Pons (tissue), 1 donor: Measurements from ENCODE around the gene EPB41L4B.
"Not testable (repeated sequence)": the region's sequence is repeated elsewhere in the genome, so short reads cannot be mapped to it uniquely, and the experiment has no call there.

Source experiments
- DNase-seq: peaks from one replicate; pipeline ENCODE4 v3.0.0-alpha.2; 2016; ENCODE audit warnings: low spot score

Gene EPB41L4B

DNA sequence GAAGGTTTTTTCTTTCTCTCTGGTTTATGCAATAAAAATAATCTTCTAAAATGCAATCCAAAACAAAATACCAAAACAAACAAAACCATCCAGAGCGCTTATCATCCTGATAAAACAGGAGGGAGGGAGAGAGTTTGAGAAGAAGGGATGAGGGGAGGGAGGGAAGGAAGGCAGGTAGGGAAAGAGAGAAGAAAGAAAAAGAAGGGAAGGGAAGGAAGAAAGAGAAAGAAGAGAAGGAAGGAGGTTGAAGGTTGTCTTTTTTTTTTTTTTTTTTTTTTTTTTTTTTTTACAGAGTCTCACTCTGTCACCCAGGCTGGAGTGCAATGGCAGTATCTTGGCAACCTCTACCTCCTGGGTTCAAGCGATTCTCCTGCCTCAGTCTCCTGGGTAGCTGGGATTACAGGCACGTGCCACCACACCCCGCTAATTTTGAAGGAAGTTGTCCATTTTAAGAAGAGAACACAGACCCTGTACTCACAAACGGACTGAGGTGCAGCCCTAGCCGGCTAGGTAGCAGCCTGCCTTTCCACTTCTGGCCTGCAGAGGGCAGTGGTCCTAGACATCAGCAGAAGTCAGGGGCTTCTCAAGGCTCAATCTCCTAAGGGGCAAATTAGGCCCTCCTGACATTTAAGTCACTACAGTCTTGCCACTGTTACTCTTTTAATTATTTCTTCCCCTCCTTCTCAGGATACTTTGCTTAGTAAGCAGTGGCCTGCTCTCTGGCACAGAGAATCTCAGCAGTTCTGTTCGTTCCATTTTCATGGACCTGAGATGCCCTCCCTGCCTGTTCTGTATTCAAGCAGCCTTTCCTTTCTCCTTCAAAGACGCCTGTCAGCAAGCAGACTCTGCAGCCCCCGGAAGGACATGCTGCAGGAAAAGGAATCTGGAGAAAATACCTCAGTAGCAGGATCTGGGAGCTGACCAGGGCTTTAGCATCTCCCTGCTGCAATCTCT, 76.4 kb downstream of the EPB41L4B start:
- DNase-seq, result peak; percentile 58

DNA sequence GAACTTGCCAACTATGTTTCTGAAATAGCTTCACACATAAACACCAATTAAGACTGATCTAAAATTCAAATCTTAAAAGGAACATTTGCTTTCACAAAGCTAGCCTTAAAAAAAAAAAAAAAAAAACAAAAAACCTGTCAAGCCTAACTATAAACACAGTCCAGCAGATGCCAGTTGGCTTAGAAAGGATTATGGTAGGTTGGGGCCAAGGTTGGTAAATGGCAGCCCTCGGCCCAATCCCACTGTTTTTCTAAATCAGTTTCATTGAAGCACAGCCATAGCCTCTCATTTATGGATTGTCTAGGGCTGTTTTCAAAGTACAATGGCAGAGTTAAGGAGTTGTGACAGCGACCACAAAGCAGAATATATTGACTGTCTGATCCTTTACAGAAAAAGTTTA, 78.1 kb downstream of the EPB41L4B start:
- DNase-seq, result no peak

DNA sequence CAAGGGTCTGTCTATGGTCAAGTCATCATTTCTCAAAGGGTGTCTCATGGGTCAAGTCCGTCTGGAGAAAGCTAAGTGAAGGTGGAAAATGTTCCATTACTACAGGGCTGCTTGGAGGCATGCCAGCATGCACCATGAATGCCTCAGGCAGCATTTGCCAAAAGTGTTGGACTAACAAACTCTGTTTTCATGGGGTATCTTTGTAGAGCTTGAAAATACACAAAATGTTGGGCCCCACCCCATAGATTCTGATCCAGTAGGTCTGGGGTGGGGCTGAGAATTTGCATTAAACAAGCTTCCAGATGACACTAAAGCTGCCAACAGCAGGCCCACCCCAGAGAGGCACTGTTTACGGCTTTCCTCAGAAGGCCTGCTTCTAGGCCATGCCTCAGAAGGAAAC, 78.8 kb downstream of the EPB41L4B start:
- no peak for DNase-seq

DNA sequence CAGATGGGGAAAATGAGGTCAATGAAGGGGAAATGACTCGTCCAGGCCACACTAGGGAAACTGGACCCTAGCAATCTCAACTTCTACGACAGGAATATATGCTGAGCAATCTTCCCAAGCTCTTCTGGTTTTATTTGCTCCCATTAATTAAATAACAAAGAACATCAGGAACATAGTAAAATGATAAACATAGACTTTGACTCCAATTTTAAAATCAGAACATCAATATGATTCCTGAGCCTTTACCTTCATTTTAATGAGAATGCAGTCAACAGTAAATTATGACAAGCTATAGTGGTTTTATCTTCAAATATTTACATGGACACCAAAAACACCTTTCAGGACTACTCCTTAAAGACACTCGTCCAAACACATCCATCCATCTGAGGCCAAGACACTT, 79.7 kb downstream of the EPB41L4B start:
- no peak for DNase-seq

DNA sequence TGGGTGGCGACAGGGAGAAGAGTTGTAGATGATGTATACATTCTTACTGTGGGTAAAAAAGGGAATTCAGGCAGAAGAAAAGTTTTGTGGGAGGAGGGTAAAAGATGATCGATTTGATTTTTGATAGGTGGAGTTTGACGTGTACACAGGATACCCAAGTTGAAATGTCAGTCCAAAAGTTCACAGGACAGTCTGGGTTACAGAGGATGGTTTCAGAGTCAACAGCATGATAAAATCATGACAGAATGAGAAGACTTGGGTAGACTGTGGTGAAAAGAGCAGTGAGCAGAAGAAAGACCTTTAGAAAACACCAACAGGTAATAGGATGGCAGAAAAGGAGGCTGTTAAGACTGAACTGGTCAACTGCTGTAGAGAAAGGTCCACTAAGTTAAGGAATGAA, 81.6 kb downstream of the EPB41L4B start:
- no peak for DNase-seq

DNA sequence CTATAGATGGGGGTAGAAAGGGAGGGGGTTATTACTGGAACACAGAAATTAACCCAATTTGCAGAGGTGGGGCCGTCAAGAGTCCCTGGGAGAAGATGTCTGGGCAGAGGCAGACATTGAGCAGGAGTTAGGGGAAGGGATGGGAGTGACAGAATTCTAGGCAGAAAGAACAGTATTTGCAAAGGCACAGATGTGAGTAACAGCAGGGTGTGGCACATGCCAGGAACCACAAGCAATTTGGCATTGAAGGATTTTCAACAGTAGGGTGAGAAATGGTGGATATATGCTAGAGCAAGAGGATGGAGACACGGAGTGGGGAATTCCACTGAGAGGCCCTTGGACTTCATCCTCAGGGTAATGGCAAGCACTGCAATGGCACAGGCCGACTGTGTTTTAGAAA, 82.2 kb downstream of the EPB41L4B start:
- no peak for DNase-seq

DNA sequence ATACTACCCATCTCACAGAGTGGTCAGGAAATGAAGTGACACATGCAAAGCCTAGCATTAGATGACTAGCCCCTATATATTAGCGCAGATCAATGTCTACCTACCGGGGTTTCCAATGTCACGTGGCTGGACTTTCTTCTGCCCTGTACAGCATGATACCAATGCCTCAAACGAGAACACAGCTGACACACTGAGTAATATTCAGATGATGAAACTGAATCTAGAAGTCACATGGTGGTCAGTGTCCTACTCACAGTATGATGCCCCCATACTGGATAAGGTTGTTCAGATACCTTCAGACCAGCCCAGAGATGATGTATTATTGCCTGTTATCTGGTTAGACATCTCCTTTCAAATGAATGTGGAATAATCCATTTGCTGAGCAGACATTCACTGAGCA, 82.7 kb downstream of the EPB41L4B start:
- no peak for DNase-seq

DNA sequence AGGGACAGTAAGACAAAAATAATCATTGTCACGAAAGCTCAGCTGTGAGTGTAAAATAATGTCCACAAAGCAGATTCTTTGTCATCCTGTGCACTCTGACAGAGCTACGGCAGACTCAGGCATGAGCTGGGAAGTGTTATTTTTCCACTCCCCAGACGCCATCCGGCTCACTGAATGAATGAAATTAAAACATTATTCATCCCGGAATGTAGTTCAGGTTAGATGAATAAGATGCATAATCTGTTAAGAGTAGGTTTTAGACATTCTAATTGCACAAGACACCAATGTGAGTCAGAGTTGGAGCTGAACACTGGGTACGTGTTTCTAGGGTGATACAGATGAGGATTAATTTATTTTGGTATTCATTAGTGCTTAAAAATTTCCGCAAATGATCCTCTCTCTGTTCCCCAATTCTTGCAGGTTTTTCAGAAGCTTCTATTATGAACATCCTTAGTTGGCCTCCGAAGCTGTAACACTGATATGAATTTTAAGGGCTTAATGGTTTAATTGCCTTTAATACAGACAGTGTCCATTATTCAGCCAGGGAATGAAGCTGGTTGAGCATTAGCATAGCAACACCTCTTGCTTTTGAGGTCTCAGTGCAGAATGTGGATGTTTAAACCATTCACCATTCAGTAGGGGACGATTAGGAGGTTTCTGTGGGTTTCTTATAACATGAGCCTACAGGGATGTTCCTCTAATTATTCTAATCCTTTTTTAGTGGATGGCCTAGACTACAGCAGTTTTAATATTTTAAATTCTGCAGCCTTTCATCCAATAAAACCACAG, 88.2 kb downstream of the EPB41L4B start:
- no peak for DNase-seq

DNA sequence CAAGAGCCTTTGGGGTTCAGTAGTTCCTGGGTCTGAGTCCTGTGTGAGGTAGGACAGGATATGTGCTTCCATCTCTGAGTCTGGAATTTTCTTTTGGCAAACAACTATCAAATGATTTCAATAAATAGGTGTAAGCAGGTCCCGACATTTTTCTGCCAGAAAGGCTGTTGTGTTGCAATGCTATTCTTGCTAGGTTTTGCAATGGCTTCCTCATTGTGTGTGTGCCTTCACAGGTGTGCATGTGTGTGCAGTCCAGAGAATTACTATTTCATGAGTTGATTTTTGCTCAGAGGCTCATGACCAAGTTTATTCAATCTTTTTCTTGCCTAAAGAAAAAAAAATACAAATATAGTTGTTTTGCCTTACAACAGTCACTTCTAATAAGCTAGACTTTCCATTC, 89.3 kb downstream of the EPB41L4B start:
- no peak for DNase-seq

DNA sequence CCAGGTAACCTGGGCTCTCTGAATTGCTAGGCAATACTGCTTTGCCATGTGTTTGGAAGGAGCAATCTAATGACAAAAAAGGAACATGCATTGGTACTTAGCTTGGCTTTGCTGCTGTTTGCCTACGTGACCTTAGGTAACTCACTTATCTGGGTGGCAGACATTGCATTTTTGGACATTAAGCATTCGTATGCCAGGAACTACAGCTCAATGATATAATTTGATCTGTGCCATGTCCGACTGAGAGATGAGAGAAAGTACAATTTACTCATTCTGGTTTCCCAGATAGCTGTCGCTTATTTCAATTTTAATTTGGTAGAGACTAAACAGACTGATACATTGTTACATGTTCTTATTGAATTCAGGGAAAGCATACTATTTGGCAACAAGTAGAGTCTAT, 90.6 kb downstream of the EPB41L4B start:
- no peak for DNase-seq

DNA sequence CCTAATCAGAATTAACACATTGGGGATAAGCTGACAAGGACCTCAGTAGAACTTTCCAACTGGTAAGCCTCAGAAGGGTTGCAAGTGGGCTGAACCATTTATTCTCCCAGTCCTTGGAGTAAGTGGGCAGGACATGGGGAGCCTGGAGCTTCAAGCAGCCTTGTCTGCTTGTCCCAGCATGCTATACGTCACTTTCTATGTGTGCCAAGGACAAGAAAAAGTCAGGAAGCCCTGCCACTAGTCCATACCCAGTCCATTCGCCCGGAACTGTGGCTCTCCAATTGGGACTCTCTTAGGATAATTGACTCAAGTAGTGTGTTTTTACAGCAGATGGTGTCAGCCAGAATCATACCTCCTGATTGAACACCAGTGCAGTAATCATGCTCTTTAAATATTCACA, 91.2 kb downstream of the EPB41L4B start:
- DNase-seq, result no peak

DNA sequence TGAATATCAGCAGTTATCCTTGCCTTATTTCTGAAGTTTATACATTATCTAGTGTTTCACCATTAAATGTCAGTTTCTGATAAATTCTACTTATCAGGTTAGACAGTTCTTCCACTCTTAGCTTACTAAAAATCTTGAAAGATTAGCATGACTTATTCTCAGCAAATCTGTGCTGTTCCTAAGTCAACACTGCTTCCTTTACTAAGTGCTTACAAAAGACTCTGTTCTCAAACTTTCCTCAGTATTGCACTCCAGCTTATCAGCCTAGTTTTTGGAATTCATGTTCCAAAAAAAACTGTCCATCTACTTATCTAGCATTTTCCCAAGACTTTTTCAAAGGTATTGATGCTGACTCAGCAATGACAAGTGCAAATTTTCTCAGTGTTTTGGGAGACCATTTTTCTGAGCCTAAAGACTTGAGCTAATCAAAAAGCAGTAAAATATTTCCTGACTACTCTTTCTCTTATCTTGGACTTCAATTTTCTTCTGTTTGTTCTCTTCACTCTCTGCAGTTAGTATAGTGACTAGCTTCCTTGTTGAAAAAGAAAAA, 92.7 kb downstream of the EPB41L4B start:
- no peak for DNase-seq

DNA sequence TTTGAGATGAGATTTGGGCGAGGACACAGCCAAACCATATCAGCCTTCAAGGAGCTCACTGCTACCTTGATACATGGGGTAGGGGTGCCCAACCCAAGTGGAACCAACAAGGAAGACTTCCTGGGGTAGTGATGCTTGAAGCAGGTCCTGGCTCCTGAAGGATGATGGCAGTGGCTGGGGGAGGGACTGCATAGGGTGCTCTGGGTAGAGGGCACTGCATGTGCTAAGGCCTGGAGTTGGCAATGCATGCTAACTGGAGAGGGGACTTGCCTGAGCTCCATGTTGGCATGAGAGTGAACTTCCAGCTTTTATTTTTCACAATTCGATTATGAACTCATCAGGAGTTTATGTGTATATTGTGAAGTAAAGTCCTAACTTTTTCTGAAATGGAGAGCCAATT, 95.2 kb downstream of the EPB41L4B start:
- no peak for DNase-seq

DNA sequence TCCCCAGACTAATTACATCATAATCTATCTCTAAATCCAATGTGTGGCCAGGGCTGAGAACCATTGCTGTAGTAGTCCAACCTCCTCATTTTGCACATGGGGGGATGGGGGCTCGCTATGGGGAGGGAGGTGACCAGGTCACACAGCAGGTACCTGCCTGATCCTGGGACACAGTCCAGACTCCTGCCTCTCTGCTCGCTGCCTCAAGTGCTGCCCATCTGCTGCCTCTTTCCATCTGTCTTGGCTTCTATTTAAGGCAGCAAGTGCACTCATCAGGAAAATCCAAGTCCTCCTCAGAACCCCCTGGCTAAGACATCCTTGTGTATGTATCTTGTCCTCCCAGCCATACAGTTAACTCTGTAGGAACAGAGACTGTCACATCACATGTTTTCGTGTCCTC, 96.1 kb downstream of the EPB41L4B start:
- peak; percentile 5 for DNase-seq

DNA sequence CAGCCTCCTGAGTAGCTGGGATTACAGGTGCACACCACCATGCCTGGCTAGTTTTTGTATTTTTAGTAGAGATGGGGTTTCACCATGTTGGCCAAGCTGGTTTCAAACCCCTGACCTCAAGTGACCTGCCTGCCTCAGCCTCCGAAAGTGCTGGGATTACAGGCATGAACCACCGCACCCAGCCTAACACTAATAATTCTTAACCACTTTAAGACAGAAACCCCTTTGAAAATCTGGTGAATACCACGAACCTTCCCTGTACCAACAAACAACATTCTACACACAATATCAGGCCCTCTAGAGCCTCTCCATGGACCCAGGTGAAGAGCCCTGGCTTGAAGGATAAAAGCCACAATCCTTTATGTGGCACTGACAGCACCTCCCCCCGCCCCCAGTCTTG, 102.6 kb downstream of the EPB41L4B start:
- not testable (repeated sequence) for DNase-seq

DNA sequence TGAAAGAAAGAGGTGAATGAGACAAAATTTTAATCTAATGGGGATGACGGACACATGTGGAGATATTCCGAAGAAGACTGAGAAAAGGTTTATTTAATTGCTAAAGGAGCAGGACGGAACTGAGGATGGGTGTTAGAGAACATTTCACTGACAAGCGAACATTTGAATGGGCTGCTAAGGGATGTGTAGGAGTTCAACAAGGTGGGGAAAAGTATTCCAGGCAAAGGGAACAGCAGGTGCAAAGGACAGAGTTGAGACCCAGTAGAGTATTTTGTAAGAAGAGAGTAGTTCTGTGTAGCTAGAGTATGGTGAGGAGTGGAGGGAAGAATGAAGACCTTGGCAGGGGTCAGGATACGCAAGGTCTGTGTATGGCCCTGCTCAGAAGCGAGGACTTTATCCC, 106.4 kb downstream of the EPB41L4B start:
- no peak for DNase-seq

DNA sequence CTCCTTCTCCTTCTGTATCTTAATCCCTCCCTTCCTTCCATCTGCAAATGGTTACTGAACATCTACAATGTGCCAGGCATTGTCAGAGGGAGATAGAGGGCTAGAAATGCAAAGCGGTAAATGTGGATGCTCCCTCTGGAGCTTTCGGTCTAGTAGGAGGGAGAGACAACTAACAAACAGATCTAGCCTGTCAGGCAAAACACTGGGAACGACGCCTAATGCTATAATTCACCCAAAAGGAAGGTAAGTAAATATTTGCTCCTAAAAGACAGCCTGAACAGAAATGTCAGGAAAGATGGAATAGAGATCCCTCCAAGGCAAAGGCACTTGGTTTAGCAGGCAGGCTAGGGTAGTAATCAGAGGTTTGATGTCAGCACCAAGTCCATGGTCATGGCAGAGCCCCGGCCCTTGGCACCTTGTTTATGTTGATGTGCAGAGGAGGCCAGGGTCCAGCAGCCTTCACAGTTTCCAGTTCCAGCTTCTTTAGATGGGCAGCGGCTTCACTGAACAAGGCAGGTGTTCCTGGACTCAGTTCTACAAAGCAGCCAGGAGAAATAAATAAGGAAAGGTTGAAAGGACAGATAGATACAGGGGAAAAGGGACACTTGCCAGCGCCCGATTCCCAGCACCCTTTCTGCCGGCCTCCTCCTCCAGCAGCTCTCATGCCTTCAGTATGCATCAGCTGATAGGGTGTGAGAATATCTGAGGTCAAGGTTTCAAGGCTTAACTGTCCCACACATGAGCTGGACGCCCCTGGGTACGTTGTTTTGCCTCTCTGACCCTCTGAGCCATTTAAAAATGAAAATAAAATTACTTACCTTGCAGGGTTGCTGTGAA, 107.4 kb downstream of the EPB41L4B start:
- no peak for DNase-seq

DNA sequence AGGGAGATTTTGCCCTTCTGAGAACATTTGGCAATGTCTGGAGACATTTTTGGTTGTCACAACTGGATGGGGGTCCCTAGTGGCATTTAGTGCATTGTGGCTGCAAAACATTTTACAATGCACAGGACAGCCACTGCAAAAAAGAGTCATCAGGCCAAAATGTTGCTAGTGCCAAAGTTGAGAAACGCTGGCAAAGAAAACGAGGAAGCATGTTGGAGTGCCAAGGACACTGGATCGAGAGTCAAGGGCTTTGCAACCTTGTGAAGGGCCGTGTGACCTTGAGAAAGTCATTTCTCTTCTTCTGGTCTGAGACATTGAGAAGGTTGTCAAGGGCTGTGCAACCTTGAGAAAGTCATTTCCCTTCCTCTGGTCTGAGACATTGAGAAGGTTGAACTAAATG, 108.1 kb downstream of the EPB41L4B start:
- DNase-seq, result no peak

DNA sequence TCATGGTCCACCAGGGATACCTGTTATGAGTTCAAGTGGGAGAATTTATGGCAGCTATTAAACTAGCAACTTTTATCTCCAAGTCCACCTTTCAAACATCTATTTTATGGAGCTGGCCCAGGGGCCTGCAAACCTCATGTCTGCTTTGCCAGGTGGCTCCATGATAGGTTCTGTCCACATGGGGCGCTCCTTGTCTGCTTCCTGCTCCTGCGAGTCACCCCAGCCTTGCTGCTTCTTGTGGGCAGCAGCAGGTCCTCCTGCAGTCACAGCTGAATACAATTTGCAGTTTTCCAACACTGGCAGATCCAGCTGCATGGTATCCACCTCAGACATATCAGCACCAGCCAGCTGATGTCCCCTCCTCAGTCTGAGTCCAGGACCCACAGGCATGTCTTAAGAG, 114.2 kb downstream of the EPB41L4B start:
- no peak for DNase-seq

DNA sequence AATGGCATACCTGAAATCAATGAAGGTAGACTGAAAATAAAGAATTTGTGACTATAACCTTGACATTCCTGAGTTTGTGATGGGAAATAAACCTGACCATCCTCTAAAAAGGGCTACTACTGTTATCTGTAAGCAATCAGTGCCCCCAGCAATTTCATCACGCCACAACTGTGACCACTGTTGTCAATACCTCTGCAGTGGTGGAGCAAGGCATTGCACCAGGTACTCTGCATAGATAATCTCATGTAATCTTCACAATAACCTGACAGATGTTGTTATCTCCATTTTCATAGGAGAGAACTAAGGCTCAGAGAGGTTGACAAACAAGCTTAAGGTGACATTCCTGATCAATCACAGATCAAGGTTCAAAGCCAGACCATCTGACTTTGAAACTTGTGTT, 115.3 kb downstream of the EPB41L4B start:
- DNase-seq, result no peak

DNA sequence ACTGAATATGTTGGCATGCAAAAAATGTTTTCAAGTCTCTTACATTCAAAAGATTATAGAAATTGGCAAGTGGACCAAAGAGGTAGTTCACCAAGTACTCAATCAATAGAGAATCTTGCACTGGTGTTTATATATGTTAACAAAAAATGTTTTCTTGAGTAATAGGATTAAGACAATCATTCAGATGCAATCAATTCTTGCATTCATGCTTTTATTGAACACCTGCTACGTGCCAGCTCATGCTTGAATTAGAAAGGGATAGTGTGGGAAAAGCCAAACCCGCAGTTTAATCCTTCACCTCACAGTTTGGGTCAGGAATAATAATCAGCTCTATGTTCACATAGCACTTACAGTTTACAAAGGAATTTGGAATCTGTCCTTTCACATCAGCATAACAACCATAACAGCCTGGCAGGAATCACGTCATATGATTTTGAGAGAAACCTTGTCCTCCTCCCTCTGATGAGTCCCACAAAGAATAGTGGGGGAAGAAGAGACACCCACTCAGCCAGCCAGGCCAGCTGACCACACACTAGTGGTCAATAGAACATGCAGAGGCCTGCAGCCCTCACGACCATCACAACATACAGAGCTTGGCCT, 117.0 kb downstream of the EPB41L4B start:
- no peak for DNase-seq

DNA sequence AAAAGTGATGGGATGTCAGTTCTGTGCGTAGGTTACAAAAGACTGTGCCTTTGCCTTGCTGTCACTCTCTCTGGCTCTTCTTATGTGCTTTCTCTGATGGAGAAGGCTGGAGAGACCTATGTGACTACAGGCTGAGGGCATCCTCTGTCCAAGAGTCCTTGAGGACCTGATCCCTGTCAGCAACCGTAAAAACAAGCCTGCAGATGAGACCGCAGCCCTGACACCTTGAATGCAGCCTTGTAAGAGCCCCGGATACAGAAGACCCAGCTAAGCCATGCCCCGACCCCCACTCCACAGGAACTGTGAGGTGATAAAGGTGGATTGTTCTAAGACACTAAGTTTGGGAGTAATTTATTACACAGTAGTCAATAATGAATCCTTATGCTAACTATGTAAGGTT, 121.2 kb downstream of the EPB41L4B start:
- DNase-seq, result no peak
